Measurements from ENCODE around the gene DOCK11. TPM values are rescaled to one million over a fixed set of nuclear protein-coding genes. Genes with fewer than 3 reads are reported as not detected.

Gene DOCK11
- total RNA-seq, 1 donor from 2014 or later, result 22.4 TPM

GRCh38 chrX:118510111-118510510, 14.5 kb downstream of the DOCK11 start:
- Histone ChIP-seq H3K27ac (ENCODE audit: low read depth, low read length) (no peak overlapping the region), H3K36me3 (ENCODE audit: control insufficient read depth in 3 of 3, insufficient read depth in 3 of 3, low read length in 3 of 3) (no peaks in the 10 kb centered on the region), H3K9ac (ENCODE audit: low read depth in 1 of 3, low read length in 3 of 3) (no peak overlapping the region), H3K4me1 (ENCODE audit: control insufficient read depth in 3 of 3, insufficient read depth in 3 of 3, low read length in 3 of 3) (no peaks in the 10 kb centered on the region), H3K9me3 (ENCODE audit: control insufficient read depth in 3 of 3, low read length in 3 of 3) (no peaks in the 10 kb centered on the region), H3K4me3 (ENCODE audit: low read length in 3 of 3) (no peak overlapping the region), H3K27me3 (ENCODE audit: control insufficient read depth in 3 of 3, insufficient read depth in 3 of 3, low read length in 3 of 3) (peaks cover 0 to 4% (median 0%) of the 10 kb centered on the region in 3 donors)

- H3K4me1 ChIP-seq (ENCODE audit: control insufficient read depth in 3 of 3, insufficient read depth in 3 of 3, low read length in 3 of 3), result no peaks in the 10 kb centered on the region
- no peak overlapping the region for H3K4me3 ChIP-seq (ENCODE audit: low read length in 3 of 3)
- H3K9me3 ChIP-seq (ENCODE audit: control insufficient read depth in 3 of 3, low read length in 3 of 3), result no peaks in the 10 kb centered on the region
- H3K36me3 ChIP-seq (ENCODE audit: control insufficient read depth in 3 of 3, insufficient read depth in 3 of 3, low read length in 3 of 3), result no peaks in the 10 kb centered on the region
- peak overlapping the region; percentile 20 for H3K27ac ChIP-seq (ENCODE audit: low read depth, low read length)
- H3K9ac ChIP-seq (ENCODE audit: low read depth in 1 of 3, low read length in 3 of 3), result no peak overlapping the region
- H3K27me3 ChIP-seq (ENCODE audit: control insufficient read depth in 3 of 3, insufficient read depth in 3 of 3, low read length in 3 of 3), result no peaks in the 10 kb centered on the region
Observed at GRCh38 chrX:118513120-118513898, 17.7 kb downstream of the DOCK11 start.

- H3K36me3 ChIP-seq (ENCODE audit: control insufficient read depth in 3 of 3, insufficient read depth in 3 of 3, low read length in 3 of 3), result no peaks in the 10 kb centered on the region
- H3K27ac ChIP-seq (ENCODE audit: low read depth, low read length), result peak overlapping the region; percentile 67
- no peaks in the 10 kb centered on the region for H3K9me3 ChIP-seq (ENCODE audit: control insufficient read depth in 3 of 3, low read length in 3 of 3)
- H3K27me3 ChIP-seq (ENCODE audit: control insufficient read depth in 3 of 3, insufficient read depth in 3 of 3, low read length in 3 of 3), result no peaks in the 10 kb centered on the region
- H3K9ac ChIP-seq (ENCODE audit: low read depth in 1 of 3, low read length in 3 of 3), result no peak overlapping the region
- peaks cover 0 to 4% (median 0%) of the 10 kb centered on the region in 3 donors for H3K4me1 ChIP-seq (ENCODE audit: control insufficient read depth in 3 of 3, insufficient read depth in 3 of 3, low read length in 3 of 3)
- no peak overlapping the region for H3K4me3 ChIP-seq (ENCODE audit: low read length in 3 of 3)
Observed at GRCh38 chrX:118519411-118520215, 24.0 kb downstream of the DOCK11 start.

GRCh38 chrX:118520216-118521206, 24.9 kb downstream of the DOCK11 start:
- H3K27me3 ChIP-seq (ENCODE audit: control insufficient read depth in 3 of 3, insufficient read depth in 3 of 3, low read length in 3 of 3), result no peaks in the 10 kb centered on the region
- H3K27ac ChIP-seq (ENCODE audit: low read depth, low read length), result peak overlapping the region; percentile 67
- H3K9me3 ChIP-seq (ENCODE audit: control insufficient read depth in 3 of 3, low read length in 3 of 3), result no peaks in the 10 kb centered on the region
- no peaks in the 10 kb centered on the region for H3K36me3 ChIP-seq (ENCODE audit: control insufficient read depth in 3 of 3, insufficient read depth in 3 of 3, low read length in 3 of 3)
- H3K4me1 ChIP-seq (ENCODE audit: control insufficient read depth in 3 of 3, insufficient read depth in 3 of 3, low read length in 3 of 3), result peaks cover 0 to 4% (median 0%) of the 10 kb centered on the region in 3 donors
- H3K9ac ChIP-seq (ENCODE audit: low read depth in 1 of 3, low read length in 3 of 3), result no peak overlapping the region
- no peak overlapping the region for H3K4me3 ChIP-seq (ENCODE audit: low read length in 3 of 3)

GRCh38 chrX:118521435-118521834, 25.8 kb downstream of the DOCK11 start:
- Histone ChIP-seq H3K9me3 (ENCODE audit: control insufficient read depth in 3 of 3, low read length in 3 of 3) (no peaks in the 10 kb centered on the region), H3K4me1 (ENCODE audit: control insufficient read depth in 3 of 3, insufficient read depth in 3 of 3, low read length in 3 of 3) (peaks cover 0 to 4% (median 0%) of the 10 kb centered on the region in 3 donors), H3K27ac (ENCODE audit: low read depth, low read length) (peak overlapping the region; percentile 21), H3K36me3 (ENCODE audit: control insufficient read depth in 3 of 3, insufficient read depth in 3 of 3, low read length in 3 of 3) (no peaks in the 10 kb centered on the region), H3K27me3 (ENCODE audit: control insufficient read depth in 3 of 3, insufficient read depth in 3 of 3, low read length in 3 of 3) (no peaks in the 10 kb centered on the region), H3K9ac (ENCODE audit: low read depth in 1 of 3, low read length in 3 of 3) (no peak overlapping the region), H3K4me3 (ENCODE audit: low read length in 3 of 3) (no peak overlapping the region)

- H3K9ac ChIP-seq (ENCODE audit: low read depth in 1 of 3, low read length in 3 of 3), result no peak overlapping the region
- H3K4me1 ChIP-seq (ENCODE audit: control insufficient read depth in 3 of 3, insufficient read depth in 3 of 3, low read length in 3 of 3), result peaks cover 0 to 4% (median 0%) of the 10 kb centered on the region in 3 donors
Observed at GRCh38 chrX:118522230-118522926, 26.8 kb downstream of the DOCK11 start.

GRCh38 chrX:118523920-118524319, 28.3 kb downstream of the DOCK11 start:
- H3K27ac ChIP-seq (ENCODE audit: low read depth, low read length), result no peak overlapping the region
- no peaks in the 10 kb centered on the region for H3K36me3 ChIP-seq (ENCODE audit: control insufficient read depth in 3 of 3, insufficient read depth in 3 of 3, low read length in 3 of 3)
- no peak overlapping the region for H3K9ac ChIP-seq (ENCODE audit: low read depth in 1 of 3, low read length in 3 of 3)
- no peak overlapping the region for H3K4me3 ChIP-seq (ENCODE audit: low read length in 3 of 3)
- peaks cover 0 to 4% (median 0%) of the 10 kb centered on the region in 3 donors for H3K4me1 ChIP-seq (ENCODE audit: control insufficient read depth in 3 of 3, insufficient read depth in 3 of 3, low read length in 3 of 3)
- H3K9me3 ChIP-seq (ENCODE audit: control insufficient read depth in 3 of 3, low read length in 3 of 3), result no peaks in the 10 kb centered on the region
- no peaks in the 10 kb centered on the region for H3K27me3 ChIP-seq (ENCODE audit: control insufficient read depth in 3 of 3, insufficient read depth in 3 of 3, low read length in 3 of 3)

More at GRCh38 chrX:118522230-118522926, 26.8 kb downstream of the DOCK11 start:
- no peaks in the 10 kb centered on the region for H3K9me3 ChIP-seq (ENCODE audit: control insufficient read depth in 3 of 3, low read length in 3 of 3)
- H3K27me3 ChIP-seq (ENCODE audit: control insufficient read depth in 3 of 3, insufficient read depth in 3 of 3, low read length in 3 of 3), result no peaks in the 10 kb centered on the region
- no peak overlapping the region for H3K4me3 ChIP-seq (ENCODE audit: low read length in 3 of 3)
- no peak overlapping the region for H3K27ac ChIP-seq (ENCODE audit: low read depth, low read length)
- H3K36me3 ChIP-seq (ENCODE audit: control insufficient read depth in 3 of 3, insufficient read depth in 3 of 3, low read length in 3 of 3), result no peaks in the 10 kb centered on the region

GRCh38 chrX:118524344-118524743, 28.7 kb downstream of the DOCK11 start:
- peaks cover 0 to 4% (median 0%) of the 10 kb centered on the region in 3 donors for H3K4me1 ChIP-seq (ENCODE audit: control insufficient read depth in 3 of 3, insufficient read depth in 3 of 3, low read length in 3 of 3)
- no peak overlapping the region for H3K27ac ChIP-seq (ENCODE audit: low read depth, low read length)
- no peak overlapping the region for H3K9ac ChIP-seq (ENCODE audit: low read depth in 1 of 3, low read length in 3 of 3)
- H3K9me3 ChIP-seq (ENCODE audit: control insufficient read depth in 3 of 3, low read length in 3 of 3), result no peaks in the 10 kb centered on the region
- H3K27me3 ChIP-seq (ENCODE audit: control insufficient read depth in 3 of 3, insufficient read depth in 3 of 3, low read length in 3 of 3), result no peaks in the 10 kb centered on the region
- H3K36me3 ChIP-seq (ENCODE audit: control insufficient read depth in 3 of 3, insufficient read depth in 3 of 3, low read length in 3 of 3), result no peaks in the 10 kb centered on the region
- no peak overlapping the region for H3K4me3 ChIP-seq (ENCODE audit: low read length in 3 of 3)

GRCh38 chrX:118525174-118525730, 29.6 kb downstream of the DOCK11 start:
- H3K9ac ChIP-seq (ENCODE audit: low read depth in 1 of 3, low read length in 3 of 3), result no peak overlapping the region
- no peaks in the 10 kb centered on the region for H3K27me3 ChIP-seq (ENCODE audit: control insufficient read depth in 3 of 3, insufficient read depth in 3 of 3, low read length in 3 of 3)
- H3K4me3 ChIP-seq (ENCODE audit: low read length in 3 of 3), result no peak overlapping the region
- H3K36me3 ChIP-seq (ENCODE audit: control insufficient read depth in 3 of 3, insufficient read depth in 3 of 3, low read length in 3 of 3), result no peaks in the 10 kb centered on the region
- H3K27ac ChIP-seq (ENCODE audit: low read depth, low read length), result no peak overlapping the region
- H3K4me1 ChIP-seq (ENCODE audit: control insufficient read depth in 3 of 3, insufficient read depth in 3 of 3, low read length in 3 of 3), result peaks cover 0 to 3% (median 0%) of the 10 kb centered on the region in 3 donors
- no peaks in the 10 kb centered on the region for H3K9me3 ChIP-seq (ENCODE audit: control insufficient read depth in 3 of 3, low read length in 3 of 3)
